Fibroblast of lung (primary cell): ENCODE results near the gene CNTN4. TPM values are rescaled to one million over a fixed set of nuclear protein-coding genes. Genes with fewer than 3 reads are reported as not detected.

ENCODE experiments used
- DNase-seq, 2 donors: peaks; one replicate each; pipeline versions ENCODE4 v3.0.0 to v3.0.0-alpha.2; 2010; ENCODE audit warnings: low read depth in 2 of 2
- H2AFZ ChIP-seq: 2 replicates; pipeline ENCODE4 v1.5.1; 2012; ENCODE audit warnings: low read length, control low read depth, inconsistent platforms
- H3K27ac ChIP-seq: 2 replicates; pipeline ENCODE4 v1.5.1; 2011; ENCODE audit warnings: low read length, control low read depth; ENCODE audit not compliant: insufficient read depth
- H3K27me3 ChIP-seq: 2 replicates; pipeline ENCODE4 v1.5.1; 2011; ENCODE audit warnings: mild to moderate bottlenecking, low read length; ENCODE audit not compliant: control insufficient read depth, insufficient read depth
- H3K36me3 ChIP-seq: 2 replicates; pipeline ENCODE4 v1.5.1; 2011; ENCODE audit warnings: low read length; ENCODE audit not compliant: control insufficient read depth, insufficient read depth
- H3K4me1 ChIP-seq: 2 replicates; pipeline ENCODE4 v1.5.1; 2011; ENCODE audit warnings: low read length; ENCODE audit not compliant: control insufficient read depth, insufficient read depth; ENCODE audit errors: extremely low read depth
- H3K4me2 ChIP-seq: 2 replicates; pipeline ENCODE4 v1.5.1; 2011; ENCODE audit warnings: low read length, control low read depth; ENCODE audit not compliant: insufficient read depth; ENCODE audit errors: extremely low read depth
- H3K4me3 ChIP-seq, 4 experiments: fragments of 200-600 bp in 1 of 4; sonication (generic) in 1 of 4; replicated peaks in 1 of 4; 2 replicates each; pipeline ENCODE4 v1.5.1; 2011 to 2016; ENCODE audit warnings: low read length in 4 of 4, low read depth in 3 of 4, mild to moderate bottlenecking in 3 of 4, control low read depth in 2 of 4, inconsistent platforms in 1 of 4, mixed read lengths in 1 of 4; ENCODE audit not compliant: insufficient read depth in 1 of 4; ENCODE audit errors: control extremely low read depth in 1 of 4
- H3K79me2 ChIP-seq: 2 replicates; pipeline ENCODE4 v1.5.1; 2012; ENCODE audit warnings: mild to moderate bottlenecking, low read length, inconsistent platforms; ENCODE audit not compliant: control insufficient read depth, insufficient read depth
- H3K9ac ChIP-seq: 2 replicates; pipeline ENCODE4 v1.5.1; 2011; ENCODE audit warnings: mild to moderate bottlenecking, low read length, control low read depth; ENCODE audit not compliant: insufficient read depth
- H3K9me3 ChIP-seq: 2 replicates; pipeline ENCODE4 v1.5.1; 2012; ENCODE audit warnings: low read depth, low read length; ENCODE audit not compliant: control insufficient read depth, insufficient read depth
- H4K20me1 ChIP-seq: 2 replicates; pipeline ENCODE4 v1.5.1; 2011; ENCODE audit warnings: low read length; ENCODE audit not compliant: control insufficient read depth, insufficient read depth; ENCODE audit errors: extremely low read depth
- CTCF ChIP-seq, 2 donors: IDR thresholded peaks in 1 of 2; conservative IDR thresholded peaks in 1 of 2; 1 replicate in 1 of 2; 2 replicates in 1 of 2; pipeline ENCODE4 v1.5.1; 2011 to 2012; ENCODE audit warnings: low read length in 2 of 2, control low read depth in 1 of 2, inconsistent platforms in 1 of 2, low read depth in 1 of 2, mild to moderate bottlenecking in 1 of 2
- EZH2 ChIP-seq: IDR thresholded peaks from 2 replicates; pipeline ENCODE4 v1.5.1; 2012; ENCODE audit warnings: low read length, control low read depth, mild to moderate bottlenecking; ENCODE audit errors: missing control alignments
- polyA plus RNA-seq, 2 donors: library from polyadenylated mRNA; depleted of rRNA in 1 of 2; stranded (reverse) in 1 of 2; unstranded in 1 of 2; fragments of >200 nt; gene quantifications; 2 replicates each; pipeline ENCODE4 v1.2.1, GENCODE V29; 2011 to 2012; ENCODE audit warnings: missing spikeins in 1 of 2
- total RNA-seq: library from RNA; depleted of rRNA; stranded (reverse); fragments of >200 nt; gene quantifications from 2 replicates; pipeline ENCODE4 v1.2.1, GENCODE V29; 2014

Gene CNTN4
- total and polyA plus RNA-seq, 2 donors (not counting 1 experiment from before 2014, with no cell fraction given): 0.17 to 0.69 TPM

- TF ChIP-seq EZH2 (no peak), CTCF (conservative IDR thresholded peaks at IDR 0.05 in 1 of 2, IDR thresholded peaks at IDR 0.05 in 1 of 2; ENCODE audit: low read depth in 1 of 2, low read length in 2 of 2) (no peak)
- no peak for DNase-seq
- Histone ChIP-seq H2AFZ (no peak overlapping the region), H3K9me3 (no peaks in the 10 kb centered on the region), H3K4me3 (no peak overlapping the region), H4K20me1 (no peaks in the 10 kb centered on the region), H3K36me3 (no peaks in the 10 kb centered on the region), H3K4me1 (no peaks in the 10 kb centered on the region), H3K79me2 (no peaks in the 10 kb centered on the region), H3K27ac (no peak overlapping the region), H3K4me2 (no peak overlapping the region), H3K27me3 (no peaks in the 10 kb centered on the region), H3K9ac (no peak overlapping the region)
These were observed 691.7 kb downstream of the CNTN4 start for GRCh38 chr3:2790266-2790815.

- no peak for DNase-seq
- Histone ChIP-seq H3K4me3 (no peak overlapping the region), H3K79me2 (no peaks in the 10 kb centered on the region), H3K27ac (no peak overlapping the region), H2AFZ (no peak overlapping the region), H3K27me3 (no peaks in the 10 kb centered on the region), H3K9ac (no peak overlapping the region), H3K9me3 (no peaks in the 10 kb centered on the region), H3K36me3 (no peaks in the 10 kb centered on the region), H4K20me1 (no peaks in the 10 kb centered on the region), H3K4me1 (no peaks in the 10 kb centered on the region), H3K4me2 (no peak overlapping the region)
- TF ChIP-seq EZH2: no peak
- TF ChIP-seq CTCF (conservative IDR thresholded peaks at IDR 0.05 in 1 of 2, IDR thresholded peaks at IDR 0.05 in 1 of 2; ENCODE audit: low read depth in 1 of 2, low read length in 2 of 2): no peak
These were observed 693.8 kb downstream of the CNTN4 start for GRCh38 chr3:2792432-2792831.

GRCh38 chr3:2793987-2794386 lies 695.3 kb downstream of the CNTN4 start:
- Histone ChIP-seq H3K27me3 (no peaks in the 10 kb centered on the region), H3K9me3 (no peaks in the 10 kb centered on the region), H4K20me1 (no peaks in the 10 kb centered on the region), H3K9ac (no peak overlapping the region), H3K4me1 (no peaks in the 10 kb centered on the region), H3K36me3 (no peaks in the 10 kb centered on the region), H3K4me3 (no peak overlapping the region), H3K4me2 (no peak overlapping the region), H3K27ac (no peak overlapping the region), H2AFZ (no peak overlapping the region), H3K79me2 (no peaks in the 10 kb centered on the region)
- no peak for DNase-seq
- TF ChIP-seq CTCF (conservative IDR thresholded peaks at IDR 0.05 in 1 of 2, IDR thresholded peaks at IDR 0.05 in 1 of 2; ENCODE audit: low read depth in 1 of 2, low read length in 2 of 2) (no peak), EZH2 (no peak)
